Adrenal gland (tissue), 5 donors: ENCODE data around the gene FBXL17.

Experiments
- POLR2A ChIP-seq, 2 donors: fragments of 450-650 bp; IDR thresholded peaks; one replicate each; pipeline ENCODE4 v1.6.1; 2017; ENCODE audit warnings: antibody characterized with exemption in 2 of 2, mild to moderate bottlenecking in 2 of 2, moderate library complexity in 1 of 2
- TF ChIP-seq, protein P1 (sequence below), 6 experiments: fragments of 450-650 bp in 4 of 6; fragments of 200-600 bp in 2 of 6; sonication (generic) in 1 of 6; IDR thresholded peaks; 1 replicate in 5 of 6; 2 replicates in 1 of 6; pipeline versions ENCODE4 v1.5.1 to v1.8.0; 2016 to 2021; ENCODE audit warnings: antibody characterized with exemption in 6 of 6, mild to moderate bottlenecking in 2 of 6, moderate library complexity in 1 of 6
- donor health status: DM: no; HTN: no; CAD: no.

GRCh38 chr5:108271127-108271526 lies 110.8 kb downstream of the FBXL17 start:
- TF ChIP-seq POLR2A (IDR thresholded peaks at IDR 0.05), result no peak
- TF ChIP-seq, protein P1, sequence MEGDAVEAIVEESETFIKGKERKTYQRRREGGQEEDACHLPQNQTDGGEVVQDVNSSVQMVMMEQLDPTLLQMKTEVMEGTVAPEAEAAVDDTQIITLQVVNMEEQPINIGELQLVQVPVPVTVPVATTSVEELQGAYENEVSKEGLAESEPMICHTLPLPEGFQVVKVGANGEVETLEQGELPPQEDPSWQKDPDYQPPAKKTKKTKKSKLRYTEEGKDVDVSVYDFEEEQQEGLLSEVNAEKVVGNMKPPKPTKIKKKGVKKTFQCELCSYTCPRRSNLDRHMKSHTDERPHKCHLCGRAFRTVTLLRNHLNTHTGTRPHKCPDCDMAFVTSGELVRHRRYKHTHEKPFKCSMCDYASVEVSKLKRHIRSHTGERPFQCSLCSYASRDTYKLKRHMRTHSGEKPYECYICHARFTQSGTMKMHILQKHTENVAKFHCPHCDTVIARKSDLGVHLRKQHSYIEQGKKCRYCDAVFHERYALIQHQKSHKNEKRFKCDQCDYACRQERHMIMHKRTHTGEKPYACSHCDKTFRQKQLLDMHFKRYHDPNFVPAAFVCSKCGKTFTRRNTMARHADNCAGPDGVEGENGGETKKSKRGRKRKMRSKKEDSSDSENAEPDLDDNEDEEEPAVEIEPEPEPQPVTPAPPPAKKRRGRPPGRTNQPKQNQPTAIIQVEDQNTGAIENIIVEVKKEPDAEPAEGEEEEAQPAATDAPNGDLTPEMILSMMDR (IDR thresholded peaks at IDR 0.05), result no peak
